ENCODE data around the gene SEC22C. TPM values are rescaled to one million over a fixed set of nuclear protein-coding genes. Genes with fewer than 3 reads are reported as not detected.

The SEC22C gene
- total RNA-seq, 2 donors from 2014 or later = 35.2 to 38.4 TPM

DNA sequence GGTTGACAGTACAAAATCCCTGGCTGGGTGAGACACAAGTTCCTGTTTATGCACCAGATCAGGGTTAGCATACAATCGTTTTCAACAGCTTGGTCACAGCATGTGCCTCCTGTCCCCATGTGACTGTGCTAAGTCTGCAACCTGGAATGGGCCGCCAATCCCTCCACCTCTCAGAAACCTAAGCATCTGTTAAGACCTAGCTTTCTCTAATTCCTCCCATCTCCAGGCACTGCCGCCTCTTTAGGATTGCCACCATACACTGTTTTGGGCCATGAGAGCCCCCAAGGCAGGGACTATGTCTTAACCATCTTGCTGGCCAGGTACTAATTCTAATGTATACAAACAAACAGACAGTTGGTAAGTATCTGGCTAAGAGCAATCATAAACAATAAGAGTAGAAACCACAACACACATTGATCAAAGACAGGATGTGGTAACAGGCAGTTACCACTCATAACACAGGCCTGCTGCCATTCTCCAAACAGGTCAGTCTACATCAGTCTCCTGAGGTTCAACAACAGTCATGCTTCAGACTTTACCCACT is 25.6 kb downstream of the SEC22C start:
- Histone ChIP-seq H3K4me3 (ENCODE audit: low read length) (no peak overlapping the region), H3K27ac (ENCODE audit: low read depth, low read length) (no peak overlapping the region), H3K36me3 (ENCODE audit: control insufficient read depth, insufficient read depth, low read length) (peaks cover 85% of the 10 kb centered on the region), H3K9ac (ENCODE audit: extremely low read depth, low read length, poor library complexity, severe bottlenecking) (no peak overlapping the region), H3K9me3 (ENCODE audit: control insufficient read depth, low read length) (no peaks in the 10 kb centered on the region), H3K27me3 (ENCODE audit: control insufficient read depth, insufficient read depth, low read length, poor library complexity, severe bottlenecking) (no peaks in the 10 kb centered on the region), H3K4me1 (ENCODE audit: control insufficient read depth, insufficient read depth, low read length) (no peaks in the 10 kb centered on the region)
- DNase-seq = no peak
- no peaks in the 10 kb centered on the region for H3K9me3 Mint-ChIP-seq
- 88 to 100% methylated on average over 2 to 3 of the region's 3 CpGs for WGBS, 2 experiments (ENCODE audit: insufficient coverage in 1 of 2, insufficient read length in 1 of 2)
- H3K27me3 Mint-ChIP-seq (ENCODE audit: insufficient read depth) = no peaks in the 10 kb centered on the region
- H3K4me3 Mint-ChIP-seq = no peak overlapping the region
- peaks cover 5% of the 10 kb centered on the region for H3K4me1 Mint-ChIP-seq
- no peak overlapping the region for H3K27ac Mint-ChIP-seq
- TF ChIP-seq, protein P1, sequence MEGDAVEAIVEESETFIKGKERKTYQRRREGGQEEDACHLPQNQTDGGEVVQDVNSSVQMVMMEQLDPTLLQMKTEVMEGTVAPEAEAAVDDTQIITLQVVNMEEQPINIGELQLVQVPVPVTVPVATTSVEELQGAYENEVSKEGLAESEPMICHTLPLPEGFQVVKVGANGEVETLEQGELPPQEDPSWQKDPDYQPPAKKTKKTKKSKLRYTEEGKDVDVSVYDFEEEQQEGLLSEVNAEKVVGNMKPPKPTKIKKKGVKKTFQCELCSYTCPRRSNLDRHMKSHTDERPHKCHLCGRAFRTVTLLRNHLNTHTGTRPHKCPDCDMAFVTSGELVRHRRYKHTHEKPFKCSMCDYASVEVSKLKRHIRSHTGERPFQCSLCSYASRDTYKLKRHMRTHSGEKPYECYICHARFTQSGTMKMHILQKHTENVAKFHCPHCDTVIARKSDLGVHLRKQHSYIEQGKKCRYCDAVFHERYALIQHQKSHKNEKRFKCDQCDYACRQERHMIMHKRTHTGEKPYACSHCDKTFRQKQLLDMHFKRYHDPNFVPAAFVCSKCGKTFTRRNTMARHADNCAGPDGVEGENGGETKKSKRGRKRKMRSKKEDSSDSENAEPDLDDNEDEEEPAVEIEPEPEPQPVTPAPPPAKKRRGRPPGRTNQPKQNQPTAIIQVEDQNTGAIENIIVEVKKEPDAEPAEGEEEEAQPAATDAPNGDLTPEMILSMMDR (conservative IDR thresholded peaks at IDR 0.05) = no peak
- peaks cover 68% of the 10 kb centered on the region for H3K36me3 Mint-ChIP-seq (ENCODE audit: low read depth)

DNA sequence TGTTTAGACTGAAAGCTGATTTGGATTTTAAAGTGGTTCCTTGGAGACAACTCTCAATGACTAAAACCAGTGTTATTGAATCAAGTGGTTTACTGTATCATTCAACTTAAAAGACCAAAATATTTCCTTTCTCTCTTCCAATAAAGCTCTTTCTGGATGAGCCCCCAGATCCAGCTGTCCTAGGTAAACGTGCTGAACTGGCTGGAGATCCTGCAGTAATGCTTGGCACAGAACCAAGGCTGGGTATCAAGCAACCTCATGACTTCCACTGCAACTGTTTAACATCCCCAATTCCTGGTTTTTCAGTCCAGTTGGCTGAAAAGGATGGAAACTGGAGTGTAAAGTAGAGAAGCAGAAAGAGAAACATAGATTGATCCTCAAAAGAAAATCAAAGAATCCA is 28.9 kb downstream of the SEC22C start:
- H3K36me3 ChIP-seq (ENCODE audit: control insufficient read depth, insufficient read depth, low read length) = peaks cover 75% of the 10 kb centered on the region
- Mint-ChIP-seq H3K4me1 (peaks cover 5% of the 10 kb centered on the region), H3K27me3 (ENCODE audit: insufficient read depth) (no peaks in the 10 kb centered on the region), H3K27ac (no peak overlapping the region), H3K9me3 (no peaks in the 10 kb centered on the region), H3K4me3 (no peak overlapping the region), H3K36me3 (ENCODE audit: low read depth) (peaks cover 54% of the 10 kb centered on the region)
- H3K4me3 ChIP-seq (ENCODE audit: low read length) = no peak overlapping the region
- 78 to 83% methylated on average over 1 of the region's 1 CpG for WGBS, 2 experiments (ENCODE audit: insufficient coverage in 1 of 2, insufficient read length in 1 of 2)
- H3K4me1 ChIP-seq (ENCODE audit: control insufficient read depth, insufficient read depth, low read length) = no peaks in the 10 kb centered on the region
- H3K27me3 ChIP-seq (ENCODE audit: control insufficient read depth, insufficient read depth, low read length, poor library complexity, severe bottlenecking) = no peaks in the 10 kb centered on the region
- no peak for DNase-seq
- no peak overlapping the region for H3K9ac ChIP-seq (ENCODE audit: extremely low read depth, low read length, poor library complexity, severe bottlenecking)
- TF ChIP-seq, protein P1 (conservative IDR thresholded peaks at IDR 0.05) = no peak
- H3K9me3 ChIP-seq (ENCODE audit: control insufficient read depth, low read length) = no peaks in the 10 kb centered on the region
- no peak overlapping the region for H3K27ac ChIP-seq (ENCODE audit: low read depth, low read length)

DNA sequence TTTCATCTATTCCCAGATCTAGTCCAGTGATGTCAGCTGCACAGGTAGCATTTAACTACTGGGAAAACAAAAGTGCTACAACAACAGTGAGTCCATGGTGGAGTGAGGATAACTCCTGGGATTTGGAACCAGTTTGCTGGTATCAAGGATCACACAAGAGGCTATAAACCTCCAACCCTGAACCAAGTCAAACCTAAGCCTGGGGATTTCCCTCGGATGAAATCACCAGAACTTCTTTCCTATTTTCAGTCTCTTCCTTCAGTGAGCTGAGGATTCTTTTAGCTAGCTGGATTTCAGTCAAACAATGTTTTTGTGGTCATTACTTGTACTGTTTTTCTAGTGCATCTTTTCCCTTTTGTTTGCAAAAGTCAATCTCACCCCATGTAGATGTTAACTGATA is 31.5 kb downstream of the SEC22C start:
- peaks cover 32% of the 10 kb centered on the region for H3K36me3 Mint-ChIP-seq (ENCODE audit: low read depth)
- Histone ChIP-seq H3K9me3 (ENCODE audit: control insufficient read depth, low read length) (no peaks in the 10 kb centered on the region), H3K36me3 (ENCODE audit: control insufficient read depth, insufficient read depth, low read length) (peaks cover 60% of the 10 kb centered on the region), H3K27me3 (ENCODE audit: control insufficient read depth, insufficient read depth, low read length, poor library complexity, severe bottlenecking) (no peaks in the 10 kb centered on the region), H3K4me1 (ENCODE audit: control insufficient read depth, insufficient read depth, low read length) (no peaks in the 10 kb centered on the region), H3K27ac (ENCODE audit: low read depth, low read length) (no peak overlapping the region), H3K4me3 (ENCODE audit: low read length) (no peak overlapping the region), H3K9ac (ENCODE audit: extremely low read depth, low read length, poor library complexity, severe bottlenecking) (no peak overlapping the region)
- 88 to 96% methylated on average over 1 of the region's 1 CpG for WGBS, 2 experiments (ENCODE audit: insufficient coverage in 1 of 2, insufficient read length in 1 of 2)
- no peaks in the 10 kb centered on the region for H3K4me1 Mint-ChIP-seq
- no peaks in the 10 kb centered on the region for H3K27me3 Mint-ChIP-seq (ENCODE audit: insufficient read depth)
- TF ChIP-seq, protein P1 (conservative IDR thresholded peaks at IDR 0.05) = no peak
- H3K9me3 Mint-ChIP-seq = no peaks in the 10 kb centered on the region
- H3K4me3 Mint-ChIP-seq = no peak overlapping the region
- H3K27ac Mint-ChIP-seq = no peak overlapping the region
- no peak for DNase-seq

Measured in endodermal cell (in vitro differentiated cells).